Activated B cell treated with CpG ODN at 0.5 μM for 24 hours (primary cell): ENCODE results near the gene PPP1R14D. TPM values are rescaled to one million over a fixed set of nuclear protein-coding genes. Genes with fewer than 3 reads are reported as not detected.

Experiments used
- ATAC-seq: fragments of 200-7000 bp; cut with Tn5 transposase; one replicate; pipeline ENCODE4 v1.10.0; 2021; ENCODE audit warnings: low read depth, mild to moderate bottlenecking, moderate library complexity
- CTCF ChIA-PET: fragments of 350-600 bp; sonication (Branson Sonifier 250); formaldehyde crosslinking; loops from one replicate; lab custom pipeline; 2021; ENCODE audit warnings: antibody characterized with exemption; lab: Charles Lee
- POLR2A ChIA-PET: fragments of 350-600 bp; sonication (Branson Sonifier 250); formaldehyde crosslinking; loops from one replicate; lab custom pipeline; 2021; ENCODE audit warnings: antibody characterized with exemption; lab: Charles Lee
- DNase-seq: peaks from one replicate; pipeline ENCODE4 v3.0.0; 2022
- H3K27ac Mint-ChIP-seq: one replicate; pipeline ENCODE4 v1.8.0; 2020; ENCODE audit warnings: mixed read lengths
- H3K27me3 Mint-ChIP-seq: one replicate; pipeline ENCODE4 v1.8.0; 2021; ENCODE audit warnings: mixed read lengths
- H3K36me3 Mint-ChIP-seq: one replicate; pipeline ENCODE4 v1.8.0; 2021; ENCODE audit warnings: low read depth, mixed read lengths
- H3K4me1 Mint-ChIP-seq: one replicate; pipeline ENCODE4 v1.8.0; 2021; ENCODE audit warnings: mixed read lengths
- H3K4me3 Mint-ChIP-seq: one replicate; pipeline ENCODE4 v1.8.0; 2020; ENCODE audit warnings: mild to moderate bottlenecking, mixed read lengths
- H3K9me3 Mint-ChIP-seq: one replicate; pipeline ENCODE4 v1.8.0; 2020; ENCODE audit warnings: mixed read lengths
- CTCF ChIP-seq: fragments of 200-600 bp; IDR thresholded peaks from one replicate; pipeline ENCODE4 v1.8.0; 2022; ENCODE audit warnings: antibody characterized with exemption, mild to moderate bottlenecking
- intact Hi-C: fragments of 100-400 bp; cut with micrococcal nuclease; formaldehyde crosslinking; loops from one replicate; pipeline ENCODE4 v1.15.1; 2024
- total RNA-seq: library from RNA; stranded (reverse); gene quantifications from 2 replicates; pipeline ENCODE4 v1.2.3, GENCODE V29; 2022

The PPP1R14D gene
- total RNA-seq, 1 donor from 2014 or later, result 0.31 TPM

- no peak overlapping the region for H3K4me3 Mint-ChIP-seq
These were observed 62.2 kb downstream of the PPP1R14D start for GRCh38 chr15:40766194-40766815.

More at GRCh38 chr15:40766194-40766815, 62.2 kb downstream of the PPP1R14D start:
- ATAC-seq, result no peak
- intact Hi-C loops, result loop anchor here (5.0 kb wide), 3 partner anchors 199 to 351 kb away; partner anchors contain the start of genes BAHD1, CCDC32, INO80 and RPUSD2
- ChIA-PET CTCF (interaction anchor here (6.6 kb wide), 1 partner anchor 16 kb away, joined by 45 read pairs; no protein-coding TSS in a partner anchor), POLR2A (interaction anchor here (0.6 to 4.2 kb wide), 2 partner anchors 71 to 300 kb away, joined by 3 to 15 read pairs; partner anchors contain the start of gene RAD51)
- H3K9me3 Mint-ChIP-seq, result no peaks in the 10 kb centered on the region
- H3K4me1 Mint-ChIP-seq, result peaks cover 56% of the 10 kb centered on the region
- H3K27me3 Mint-ChIP-seq, result no peaks in the 10 kb centered on the region
- TF ChIP-seq CTCF, result no peak
- no peak overlapping the region for H3K27ac Mint-ChIP-seq
- peaks cover 2% of the 10 kb centered on the region for H3K36me3 Mint-ChIP-seq
- DNase-seq, result no peak

Other genes starting within 250 kb of the PPP1R14D start
- gene KNL1, start 234.5 kb downstream of the PPP1R14D start, total RNA-seq, result 5.1 and 7.7 TPM in 2 replicates
- 2.6 and 4.1 TPM in 2 replicates for gene RAD51, start 133.5 kb downstream of the PPP1R14D start, total RNA-seq
- 25.5 and 25.6 TPM in 2 replicates for gene RMDN3, start 73.5 kb downstream of the PPP1R14D start, total RNA-seq
- 19.5 and 21.1 TPM in 2 replicates for gene GCHFR, start 64.6 kb downstream of the PPP1R14D start, total RNA-seq
- 5.7 and 6.5 TPM in 2 replicates for gene C15orf62, start 58.7 kb downstream of the PPP1R14D start, total RNA-seq
- gene ZFYVE19, start 21.6 kb downstream of the PPP1R14D start, total RNA-seq, result 23.2 and 25.2 TPM in 2 replicates
- 43.1 and 51.0 TPM in 2 replicates for gene DNAJC17, start 21.2 kb downstream of the PPP1R14D start, total RNA-seq
- gene SPINT1, start 15.3 kb upstream of the PPP1R14D start, total RNA-seq, result 8.6 and 8.7 TPM in 2 replicates
- 0.27 TPM in 1 of 2 replicates, not detected in the other for gene RHOV, start 45.5 kb upstream of the PPP1R14D start, total RNA-seq
- 25.3 and 26.2 TPM in 2 replicates for gene VPS18, start 65.7 kb upstream of the PPP1R14D start, total RNA-seq
- gene DLL4, start 100.6 kb upstream of the PPP1R14D start, total RNA-seq, result 0.05 TPM in 1 of 2 replicates, not detected in the other
- gene CHAC1, start 124.8 kb upstream of the PPP1R14D start, total RNA-seq, result 22.3 and 27.3 TPM in 2 replicates